ENCODE results near the gene PCNX2. TPM values are rescaled to one million over a fixed set of nuclear protein-coding genes. Genes with fewer than 3 reads are reported as not detected.

Gene PCNX2
- polyA plus RNA-seq, 3 donors = 0.29 to 7.9 (median 0.62) TPM

DNA sequence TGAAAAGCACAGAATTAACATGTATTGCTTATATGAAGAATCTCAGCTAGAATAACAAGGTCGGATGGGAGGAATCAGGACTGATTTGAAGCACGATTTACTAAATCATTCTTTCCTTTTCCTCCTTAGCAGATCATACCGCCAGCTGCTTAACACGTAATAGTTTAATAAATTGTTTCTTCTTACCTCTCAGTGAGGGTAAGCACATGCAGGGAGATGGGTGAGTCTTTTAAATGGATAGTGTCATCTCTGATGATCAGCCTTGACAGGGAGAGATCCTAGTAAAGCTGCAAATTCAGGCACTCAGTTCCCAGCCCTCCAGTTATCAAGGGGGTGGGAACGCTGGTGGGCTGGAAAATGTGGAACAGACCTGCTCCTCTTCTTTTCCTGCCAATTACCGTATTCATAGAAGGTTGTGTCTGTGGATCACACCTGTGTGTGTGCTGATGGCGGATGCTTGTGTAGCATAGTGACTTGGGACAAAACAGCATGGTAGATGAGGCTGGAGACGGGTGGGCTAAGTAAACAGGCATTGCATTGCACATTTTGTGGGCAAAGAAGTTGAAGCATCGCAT lies 314.5 kb downstream of the PCNX2 start:
- Mint-ChIP-seq H3K4me3 (no peak overlapping the region), H3K9me3 (no peaks in the 10 kb centered on the region), H3K36me3 (peaks cover 23 to 33% of the 10 kb centered on the region in 2 donors), H3K4me1 (peaks cover 11% of the 10 kb centered on the region), H3K27me3 (ENCODE audit: low read depth in 3 of 3) (peaks cover 0 to 2% (median 0%) of the 10 kb centered on the region in 3 donors), H3K27ac (peak overlapping the region in 3 of 7 donors; percentile 4 to 64 (median 13))
- Histone ChIP-seq H2AFZ (ENCODE audit: insufficient read depth, low read depth, low read length, poor library complexity, severe bottlenecking) (no peak overlapping the region), H3K27ac (ENCODE audit: low read depth in 1 of 2, low read length in 2 of 2) (no peak overlapping the region), H3K79me2 (ENCODE audit: insufficient read depth, low read length) (no peaks in the 10 kb centered on the region), H3K4me1 (ENCODE audit: control insufficient read depth in 1 of 2, insufficient read depth in 2 of 2, low read length in 2 of 2) (peaks cover 4 to 14% of the 10 kb centered on the region in 2 donors), H3K9me3 (replicated peaks in 1 of 2; ENCODE audit: control insufficient read depth in 1 of 2, insufficient read depth in 1 of 2, low read length in 2 of 2) (no peaks in the 10 kb centered on the region), H3K36me3 (replicated peaks in 1 of 2; ENCODE audit: control insufficient read depth in 1 of 2, insufficient read depth in 2 of 2, low read length in 2 of 2) (peaks cover 7 to 19% of the 10 kb centered on the region in 2 donors), H3K4me3 (replicated peaks in 1 of 3; ENCODE audit: low read depth in 2 of 3, low read length in 3 of 3) (no peak overlapping the region), H3K4me2 (replicated peaks; ENCODE audit: extremely low read depth, low read length, poor library complexity, severe bottlenecking) (no peak overlapping the region), H4K20me1 (ENCODE audit: insufficient read depth, low read length) (no peaks in the 10 kb centered on the region), H3K9ac (ENCODE audit: insufficient read depth, low read length, poor library complexity, severe bottlenecking) (no peak overlapping the region), H3K27me3 (ENCODE audit: control insufficient read depth in 2 of 2, insufficient read depth in 2 of 2, low read length in 2 of 2) (no peaks in the 10 kb centered on the region)
- DNase-seq = no peak
- intact Hi-C loops (cut with micrococcal nuclease) = no loop called here
- 100% methylated on average over 3 of the region's 9 CpGs for WGBS (ENCODE audit: insufficient coverage)
- TF ChIP-seq, protein P1, sequence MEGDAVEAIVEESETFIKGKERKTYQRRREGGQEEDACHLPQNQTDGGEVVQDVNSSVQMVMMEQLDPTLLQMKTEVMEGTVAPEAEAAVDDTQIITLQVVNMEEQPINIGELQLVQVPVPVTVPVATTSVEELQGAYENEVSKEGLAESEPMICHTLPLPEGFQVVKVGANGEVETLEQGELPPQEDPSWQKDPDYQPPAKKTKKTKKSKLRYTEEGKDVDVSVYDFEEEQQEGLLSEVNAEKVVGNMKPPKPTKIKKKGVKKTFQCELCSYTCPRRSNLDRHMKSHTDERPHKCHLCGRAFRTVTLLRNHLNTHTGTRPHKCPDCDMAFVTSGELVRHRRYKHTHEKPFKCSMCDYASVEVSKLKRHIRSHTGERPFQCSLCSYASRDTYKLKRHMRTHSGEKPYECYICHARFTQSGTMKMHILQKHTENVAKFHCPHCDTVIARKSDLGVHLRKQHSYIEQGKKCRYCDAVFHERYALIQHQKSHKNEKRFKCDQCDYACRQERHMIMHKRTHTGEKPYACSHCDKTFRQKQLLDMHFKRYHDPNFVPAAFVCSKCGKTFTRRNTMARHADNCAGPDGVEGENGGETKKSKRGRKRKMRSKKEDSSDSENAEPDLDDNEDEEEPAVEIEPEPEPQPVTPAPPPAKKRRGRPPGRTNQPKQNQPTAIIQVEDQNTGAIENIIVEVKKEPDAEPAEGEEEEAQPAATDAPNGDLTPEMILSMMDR (IDR thresholded peaks at IDR 0.05) = no peak

DNA sequence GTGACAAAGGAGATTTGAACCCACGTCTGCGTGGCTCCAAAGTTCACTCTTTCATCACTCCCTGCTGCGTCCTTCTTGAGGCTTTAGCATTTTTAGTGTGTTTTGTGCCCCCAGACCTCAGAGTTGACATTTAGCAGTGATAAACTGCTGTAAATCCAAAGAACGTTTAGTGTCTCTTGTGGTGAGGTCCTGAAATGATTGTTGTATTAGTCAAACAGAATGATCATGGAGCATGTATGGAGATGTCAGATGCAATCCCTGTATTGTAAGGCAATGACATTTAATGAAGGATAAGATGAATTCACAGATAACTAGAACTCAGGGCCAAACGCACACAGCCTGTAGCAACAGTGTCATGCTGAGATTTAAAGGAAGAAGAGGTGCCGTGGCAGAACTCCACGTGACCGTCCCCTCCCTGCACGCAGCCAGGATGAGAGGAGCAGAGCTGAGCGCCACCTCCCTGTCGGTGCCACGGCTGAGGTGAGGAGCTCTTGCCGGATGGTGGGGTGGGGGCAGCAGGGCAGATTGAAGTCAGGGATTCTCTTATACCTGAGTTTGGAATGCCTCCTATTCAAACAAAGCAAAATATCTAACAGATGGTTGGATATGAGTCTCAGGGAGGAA lies 315.1 kb downstream of the PCNX2 start:
- no peaks in the 10 kb centered on the region for H4K20me1 ChIP-seq (ENCODE audit: insufficient read depth, low read length)
- H3K27me3 ChIP-seq (ENCODE audit: control insufficient read depth in 2 of 2, insufficient read depth in 2 of 2, low read length in 2 of 2) = no peaks in the 10 kb centered on the region
- H3K4me2 ChIP-seq (replicated peaks; ENCODE audit: extremely low read depth, low read length, poor library complexity, severe bottlenecking) = no peak overlapping the region
- no peaks in the 10 kb centered on the region for H3K9me3 ChIP-seq (replicated peaks in 1 of 2; ENCODE audit: control insufficient read depth in 1 of 2, insufficient read depth in 1 of 2, low read length in 2 of 2)
- Mint-ChIP-seq H3K36me3 (peaks cover 23 to 28% of the 10 kb centered on the region in 2 donors), H3K4me1 (peaks cover 11% of the 10 kb centered on the region), H3K9me3 (no peaks in the 10 kb centered on the region), H3K27ac (peak overlapping the region in 2 of 7 donors; percentile 4 to 35), H3K4me3 (no peak overlapping the region), H3K27me3 (ENCODE audit: low read depth in 3 of 3) (peaks cover 0 to 2% (median 0%) of the 10 kb centered on the region in 3 donors)
- H3K79me2 ChIP-seq (ENCODE audit: insufficient read depth, low read length) = no peaks in the 10 kb centered on the region
- peaks cover 9 to 19% of the 10 kb centered on the region in 2 donors for H3K36me3 ChIP-seq (replicated peaks in 1 of 2; ENCODE audit: control insufficient read depth in 1 of 2, insufficient read depth in 2 of 2, low read length in 2 of 2)
- whole genome bisulfite sequencing (ENCODE audit: insufficient coverage) = 93% methylated on average over 5 of the region's 13 CpGs
- no peak overlapping the region for H3K9ac ChIP-seq (ENCODE audit: insufficient read depth, low read length, poor library complexity, severe bottlenecking)
- no peak overlapping the region for H2AFZ ChIP-seq (ENCODE audit: insufficient read depth, low read depth, low read length, poor library complexity, severe bottlenecking)
- H3K4me3 ChIP-seq (replicated peaks in 1 of 3; ENCODE audit: low read depth in 2 of 3, low read length in 3 of 3) = no peak overlapping the region
- peaks cover 4 to 14% of the 10 kb centered on the region in 2 donors for H3K4me1 ChIP-seq (ENCODE audit: control insufficient read depth in 1 of 2, insufficient read depth in 2 of 2, low read length in 2 of 2)
- TF ChIP-seq, protein P1 (IDR thresholded peaks at IDR 0.05) = no peak
- intact Hi-C loops (cut with micrococcal nuclease) = no loop called here
- no peak for DNase-seq
- no peak overlapping the region for H3K27ac ChIP-seq (ENCODE audit: low read depth in 1 of 2, low read length in 2 of 2)

Data from CD14-positive monocyte (primary cell).